GM23338 (cell line): ENCODE data around the gene FAM227B. TPM values are rescaled to one million over a fixed set of nuclear protein-coding genes. Genes with fewer than 3 reads are reported as not detected.

Source experiments
- ATAC-seq: fragments of 200-7000 bp; cut with Tn5 transposase; 3 replicates; pipeline ENCODE4 v1.9.1; 2020
- DNase-seq: peaks from one replicate; pipeline ENCODE4 v3.0.0-alpha.2; 2015; ENCODE audit warnings: low spot score
- H2AFZ ChIP-seq: fragments of 200-600 bp; sonication (generic); 2 replicates; pipeline ENCODE4 v1.8.0; 2016; ENCODE audit warnings: antibody characterized with exemption, mild to moderate bottlenecking, moderate library complexity
- H3F3A ChIP-seq: fragments of 200-600 bp; sonication (generic); replicated peaks from 2 replicates; pipeline ENCODE4 v1.8.0; 2017; ENCODE audit warnings: antibody characterized with exemption, mixed run types, low read depth
- H3K27ac ChIP-seq: fragments of 200-600 bp; sonication (generic); 2 replicates; pipeline ENCODE4 v1.6.1; 2016; ENCODE audit warnings: low read depth
- H3K27me3 ChIP-seq: fragments of 200-600 bp; sonication (generic); 2 replicates; pipeline ENCODE4 v1.8.0; 2016; ENCODE audit warnings: mild to moderate bottlenecking, mixed run types, moderate library complexity; ENCODE audit not compliant: insufficient read depth
- H3K36me3 ChIP-seq: fragments of 200-600 bp; sonication (generic); 2 replicates; pipeline ENCODE4 v1.8.0; 2016; ENCODE audit warnings: mild to moderate bottlenecking; ENCODE audit not compliant: insufficient read depth
- H3K4me1 ChIP-seq: fragments of 200-600 bp; sonication (generic); 2 replicates; pipeline ENCODE4 v1.8.0; 2016; ENCODE audit warnings: mild to moderate bottlenecking, moderate library complexity; ENCODE audit not compliant: insufficient read depth
- H3K4me2 ChIP-seq: fragments of 200-600 bp; sonication (generic); 2 replicates; pipeline ENCODE4 v1.7.1; 2017; ENCODE audit warnings: mixed run types
- H3K4me3 ChIP-seq: fragments of 200-600 bp; sonication (generic); 2 replicates; pipeline ENCODE4 v1.6.1; 2016; ENCODE audit warnings: mixed run types
- H3K79me2 ChIP-seq: fragments of 200-600 bp; sonication (generic); replicated peaks from 2 replicates; pipeline ENCODE4 v1.8.0; 2017; ENCODE audit warnings: mild to moderate bottlenecking; ENCODE audit not compliant: insufficient read depth
- H3K9me2 ChIP-seq: fragments of 200-600 bp; sonication (generic); 2 replicates; pipeline ENCODE4 v1.8.0; 2017; ENCODE audit not compliant: insufficient read depth
- H4K20me1 ChIP-seq: fragments of 200-600 bp; sonication (generic); replicated peaks from 2 replicates; pipeline ENCODE4 v1.8.0; 2017; ENCODE audit warnings: mild to moderate bottlenecking; ENCODE audit not compliant: insufficient read depth
- H3K27ac Mint-ChIP-seq: 2 replicates; pipeline ENCODE4 v1.8.0; 2020; ENCODE audit warnings: inconsistent platforms, mild to moderate bottlenecking, moderate library complexity, mixed read lengths
- H3K27me3 Mint-ChIP-seq: 3 replicates; pipeline ENCODE4 v1.8.0; 2022; ENCODE audit warnings: low read depth, mild to moderate bottlenecking, moderate library complexity, mixed read lengths, inconsistent platforms; ENCODE audit not compliant: insufficient read depth, poor library complexity
- H3K36me3 Mint-ChIP-seq: 3 replicates; pipeline ENCODE4 v1.8.0; 2021; ENCODE audit warnings: low read depth, mild to moderate bottlenecking, inconsistent platforms, moderate library complexity, mixed read lengths
- H3K4me1 Mint-ChIP-seq: 3 replicates; pipeline ENCODE4 v1.8.0; 2020; ENCODE audit warnings: mild to moderate bottlenecking, inconsistent platforms, mixed read lengths
- H3K4me3 Mint-ChIP-seq: 3 replicates; pipeline ENCODE4 v1.8.0; 2021; ENCODE audit warnings: moderate library complexity, mild to moderate bottlenecking, inconsistent platforms, mixed read lengths
- H3K9me3 Mint-ChIP-seq: 3 replicates; pipeline ENCODE4 v1.8.0; 2020; ENCODE audit warnings: moderate library complexity, mild to moderate bottlenecking, inconsistent platforms, mixed read lengths
- CREB1 ChIP-seq: fragments of 250-450 bp; sonication (Bioruptor Pico); IDR thresholded peaks from 2 replicates; pipeline ENCODE4 v1.5.0; 2020; ENCODE audit warnings: low read depth, mild to moderate bottlenecking, moderate library complexity
- CTCF ChIP-seq, 2 experiments: fragments of 200-600 bp in 1 of 2; sonication (generic) in 1 of 2; conservative IDR thresholded peaks; 2 replicates each; pipeline versions ENCODE4 v1.5.1 to v1.6.1; 2016 to 2017; ENCODE audit warnings: antibody characterized with exemption in 2 of 2, low read depth in 2 of 2, mild to moderate bottlenecking in 2 of 2, moderate library complexity in 1 of 2
- ETS1 ChIP-seq: IDR thresholded peaks from 2 replicates; pipeline ENCODE4 v1.6.1; 2016; ENCODE audit warnings: antibody characterized with exemption
- EZH2 ChIP-seq: fragments of 200-600 bp; sonication (generic); IDR thresholded peaks from one replicate; pipeline ENCODE4 v1.8.0; 2017; ENCODE audit warnings: antibody characterized with exemption, mild to moderate bottlenecking, low read depth; ENCODE audit not compliant: unreplicated experiment
- EZH2phosphoT487 ChIP-seq: fragments of 200-600 bp; sonication (generic); IDR thresholded peaks from one replicate; pipeline ENCODE4 v1.8.1; 2018; ENCODE audit warnings: antibody characterized with exemption; ENCODE audit not compliant: unreplicated experiment
- JUNB ChIP-seq: IDR thresholded peaks from one replicate; pipeline ENCODE4 v1.6.1; 2016; ENCODE audit warnings: antibody characterized with exemption; ENCODE audit not compliant: unreplicated experiment
- NANOG ChIP-seq: IDR thresholded peaks from 2 replicates; pipeline ENCODE4 v1.6.1; 2016; ENCODE audit warnings: antibody characterized with exemption, borderline replicate concordance
- POLR2AphosphoS5 ChIP-seq: IDR thresholded peaks from 2 replicates; pipeline ENCODE4 v1.6.1; 2016; ENCODE audit warnings: antibody characterized with exemption, low read depth
- REST ChIP-seq: IDR thresholded peaks from one replicate; pipeline ENCODE4 v1.6.1; 2018; ENCODE audit warnings: antibody characterized with exemption; ENCODE audit not compliant: unreplicated experiment
- ZNF114 ChIP-seq: fragments of 250-450 bp; sonication (Bioruptor Pico); IDR thresholded peaks from 2 replicates; pipeline ENCODE4 v1.5.0; 2020; ENCODE audit warnings: mild to moderate bottlenecking, moderate library complexity
- ZNF331 ChIP-seq: fragments of 250-450 bp; sonication (Bioruptor Pico); IDR thresholded peaks from 2 replicates; pipeline ENCODE4 v1.5.0; 2020; ENCODE audit warnings: low read depth, mild to moderate bottlenecking, moderate library complexity
- ZNF462 ChIP-seq: fragments of 250-450 bp; sonication (Bioruptor Pico); IDR thresholded peaks from 2 replicates; pipeline ENCODE4 v1.5.0; 2020; ENCODE audit warnings: mild to moderate bottlenecking, moderate library complexity
- polyA plus RNA-seq: library from polyadenylated mRNA; unstranded; fragments of >200 nt; fragmentation: Nextera tagmentation; extraction: Ambion mirVana; gene quantifications from 2 replicates; pipeline ENCODE4 v1.2.1, GENCODE V29; 2016
- total RNA-seq: library from RNA; depleted of rRNA; stranded (reverse); fragments of >200 nt; shearing (Covaris generic); gene quantifications from 2 replicates; pipeline ENCODE4 v1.2.3, GENCODE V29; 2014

Gene FAM227B
- total and polyA plus RNA-seq, 2 experiments from 2014 or later, result 2.6 to 10.2 TPM

- Mint-ChIP-seq H3K4me3 (no peak overlapping the region), H3K27me3 (no peaks in the 10 kb centered on the region), H3K9me3 (no peaks in the 10 kb centered on the region), H3K36me3 (no peaks in the 10 kb centered on the region), H3K4me1 (peaks cover 14% of the 10 kb centered on the region), H3K27ac (no peak overlapping the region)
- H3K4me1 ChIP-seq, result no peaks in the 10 kb centered on the region
- peak; percentile 8 for DNase-seq
- no peak overlapping the region for H3K4me3 ChIP-seq
- no peak overlapping the region for H2AFZ ChIP-seq
- no peak overlapping the region for H3K4me2 ChIP-seq
- TF ChIP-seq EZH2, result no peak
- TF ChIP-seq EZH2phosphoT487, result no peak
- TF ChIP-seq NANOG, result no peak
- no peak for TF ChIP-seq ZNF462 (CRISPR knock-in tag)
- TF ChIP-seq CREB1, result no peak
- no peak for TF ChIP-seq ETS1
- TF ChIP-seq CTCF (conservative IDR thresholded peaks at IDR 0.05; ENCODE audit: low read depth in 2 of 2), result no peak
- TF ChIP-seq REST, result no peak
- no peak for TF ChIP-seq POLR2AphosphoS5
- no peak for TF ChIP-seq ZNF114 (CRISPR knock-in tag)
- no peak for TF ChIP-seq JUNB
- TF ChIP-seq ZNF331 (CRISPR knock-in tag), result no peak
- no peaks in the 10 kb centered on the region for H3K79me2 ChIP-seq
- ATAC-seq, result peak; percentile 55
- H3K36me3 ChIP-seq, result no peaks in the 10 kb centered on the region
- no peaks in the 10 kb centered on the region for H4K20me1 ChIP-seq
- no peaks in the 10 kb centered on the region for H3K27me3 ChIP-seq
- H3F3A ChIP-seq, result no peaks in the 10 kb centered on the region
- H3K27ac ChIP-seq, result no peak overlapping the region
- no peaks in the 10 kb centered on the region for H3K9me2 ChIP-seq
Measured at GRCh38 chr15:49669288-49669687, 48.7 kb upstream of the FAM227B start.
